HG03575 (cell line): ENCODE data around the gene BCAR3.
"Not testable (repeated sequence)": the region's sequence is repeated elsewhere in the genome, so short reads cannot be mapped to it uniquely, and the experiment has no call there.

Source experiments
- ATAC-seq: cut with Tn5 transposase; IDR thresholded peaks from one replicate; pipeline ENCODE4 v1.9.1; 2021; ENCODE audit not compliant: unreplicated experiment, insufficient number of reproducible peaks, low FRiP score; ENCODE audit errors: extremely low read depth

BCAR3 gene

GRCh38 chr1:93653656-93654055, 28.0 kb downstream of the BCAR3 start:
- ATAC-seq, result no peak

- ATAC-seq, result no peak
Measured at GRCh38 chr1:93652323-93652949, 29.2 kb downstream of the BCAR3 start.

- ATAC-seq, result no peak
Measured at GRCh38 chr1:93651695-93652094, 29.9 kb downstream of the BCAR3 start.

GRCh38 chr1:93650159-93650558, 31.5 kb downstream of the BCAR3 start:
- not testable (repeated sequence) for ATAC-seq

- ATAC-seq, result no peak
Measured at GRCh38 chr1:93649231-93649630, 32.4 kb downstream of the BCAR3 start.

GRCh38 chr1:93648656-93649055, 33.0 kb downstream of the BCAR3 start:
- no peak for ATAC-seq

GRCh38 chr1:93641527-93641926, 40.1 kb downstream of the BCAR3 start:
- ATAC-seq, result no peak

- ATAC-seq, result no peak
Measured at GRCh38 chr1:93640656-93641440, 40.8 kb downstream of the BCAR3 start.

GRCh38 chr1:93638981-93639380, 42.7 kb downstream of the BCAR3 start:
- ATAC-seq, result no peak

GRCh38 chr1:93638307-93638847, 43.3 kb downstream of the BCAR3 start:
- ATAC-seq, result no peak

- ATAC-seq, result no peak
Measured at GRCh38 chr1:93636712-93637111, 44.9 kb downstream of the BCAR3 start.

- ATAC-seq, result no peak
Measured at GRCh38 chr1:93635614-93636543, 45.8 kb downstream of the BCAR3 start.

- ATAC-seq, result no peak
Measured at GRCh38 chr1:93633313-93633712, 48.3 kb downstream of the BCAR3 start.

GRCh38 chr1:93631626-93632365, 49.8 kb downstream of the BCAR3 start:
- no peak for ATAC-seq

- ATAC-seq, result no peak
Measured at GRCh38 chr1:93630168-93630567, 51.5 kb downstream of the BCAR3 start.

GRCh38 chr1:93629101-93630059, 52.3 kb downstream of the BCAR3 start:
- no peak for ATAC-seq

- ATAC-seq, result no peak
Measured at GRCh38 chr1:93628681-93629080, 53.0 kb downstream of the BCAR3 start.
